ENCODE data around the gene EVPL. TPM values are rescaled to one million over a fixed set of nuclear protein-coding genes. Genes with fewer than 3 reads are reported as not detected.
A peak's percentile ranks its signal among the peaks of the same experiment; 100 is the strongest.

Gene EVPL
- total and polyA plus RNA-seq, 3 experiments from 2014 or later, result 0.07 to 0.11 TPM; not detected in 1

GRCh38 chr17:75959051-75959838 lies 67.9 kb downstream of the EVPL start:
- Histone ChIP-seq H3K36me3 (ENCODE audit: insufficient read depth, low read length) (peaks cover 12% of the 10 kb centered on the region), H3K27ac (ENCODE audit: low read depth, low read length) (no peak overlapping the region), H3K4me3 (ENCODE audit: low read length) (no peak overlapping the region), H3K9me3 (ENCODE audit: low read length) (no peaks in the 10 kb centered on the region), H3K4me1 (ENCODE audit: insufficient read depth, low read length) (no peaks in the 10 kb centered on the region), H3K27me3 (ENCODE audit: insufficient read depth, low read length, poor library complexity, severe bottlenecking) (no peaks in the 10 kb centered on the region)
- peak overlapping the region in 1 of 8 donors; percentile 0 for H3K27ac Mint-ChIP-seq
- ChIA-PET CTCF (interaction anchor here (1.0 kb wide), 1 partner anchor 54 kb away, joined by 3 read pairs; no protein-coding TSS in a partner anchor), POLR2A (no interaction called here)
- H3K36me3 Mint-ChIP-seq, result peaks cover 0 to 41% (median 5%) of the 10 kb centered on the region in 3 donors
- H3K4me1 Mint-ChIP-seq, result peaks cover 2 to 25% (median 18%) of the 10 kb centered on the region in 3 donors
- no peak for DNase-seq
- no peak overlapping the region for H3K4me3 Mint-ChIP-seq
- H3K9me3 Mint-ChIP-seq, result no peaks in the 10 kb centered on the region
- no peaks in the 10 kb centered on the region for H3K27me3 Mint-ChIP-seq

Other genes starting within 250 kb of the EVPL start
- 10 to 100 TPM; 24.4 to 29.3 TPM for gene UNK, start 242.5 kb downstream of the EVPL start, total RNA-seq
- gene UNK, start 242.5 kb downstream of the EVPL start, polyA plus RNA-seq, result 32.8 TPM
- 100 to 1,000 TPM; 143 to 154 TPM for gene UNC13D, start 182.9 kb downstream of the EVPL start, total RNA-seq
- gene UNC13D, start 182.9 kb downstream of the EVPL start, polyA plus RNA-seq, result 90.3 TPM
- 10 to 100 TPM; 47.5 to 53.2 TPM for gene WBP2, start 172.0 kb downstream of the EVPL start, total RNA-seq
- 129 TPM for gene WBP2, start 172.0 kb downstream of the EVPL start, polyA plus RNA-seq
- 10 to 100 TPM; 12.6 to 14.1 TPM for gene TRIM47, start 148.7 kb downstream of the EVPL start, total RNA-seq
- gene TRIM47, start 148.7 kb downstream of the EVPL start, polyA plus RNA-seq, result 17.6 TPM
- 10 to 100 TPM; 34.9 to 35.4 TPM for gene TRIM65, start 130.4 kb downstream of the EVPL start, total RNA-seq
- gene TRIM65, start 130.4 kb downstream of the EVPL start, polyA plus RNA-seq, result 28.1 TPM
- gene MRPL38, start 122.4 kb downstream of the EVPL start, total RNA-seq, result 100 to 1,000 TPM; 171 to 180 TPM
- gene MRPL38, start 122.4 kb downstream of the EVPL start, polyA plus RNA-seq, result 73.1 TPM
- gene FBF1, start 86.3 kb downstream of the EVPL start, total RNA-seq, result 10 to 100 TPM; 22.6 to 23.8 TPM
- gene FBF1, start 86.3 kb downstream of the EVPL start, polyA plus RNA-seq, result 5.7 TPM
- 10 to 100 TPM; 35.1 to 36.1 TPM for gene ACOX1, start 48.1 kb downstream of the EVPL start, total RNA-seq
- 15.8 TPM for gene ACOX1, start 48.1 kb downstream of the EVPL start, polyA plus RNA-seq
- 10 to 100 TPM; 15.9 to 17.3 TPM for gene TEN1, start 48.1 kb downstream of the EVPL start, total RNA-seq
- gene TEN1, start 48.1 kb downstream of the EVPL start, polyA plus RNA-seq, result 21.0 TPM
- 1 to 10 TPM; 5.0 to 5.5 TPM for gene CDK3, start 26.5 kb downstream of the EVPL start, total RNA-seq
- not detected for gene CDK3, start 26.5 kb downstream of the EVPL start, polyA plus RNA-seq
- gene SRP68, start 45.2 kb upstream of the EVPL start, total RNA-seq, result 100 to 1,000 TPM; 120 to 123 TPM
- 80.4 TPM for gene SRP68, start 45.2 kb upstream of the EVPL start, polyA plus RNA-seq
- gene GALR2, start 47.5 kb upstream of the EVPL start, total RNA-seq, result 1 to 10 TPM; 2.7 to 3.1 TPM
- not detected for gene GALR2, start 47.5 kb upstream of the EVPL start, polyA plus RNA-seq
- gene ZACN, start 51.9 kb upstream of the EVPL start, total RNA-seq, result 1 to 10 TPM; 2.8 to 3.0 TPM
- gene ZACN, start 51.9 kb upstream of the EVPL start, polyA plus RNA-seq, result 4.1 TPM
- gene EXOC7, start 76.5 kb upstream of the EVPL start, total RNA-seq, result 100 to 1,000 TPM; 105 to 109 TPM
- 69.3 TPM for gene EXOC7, start 76.5 kb upstream of the EVPL start, polyA plus RNA-seq
- under 1 TPM; 0.64 to 0.94 TPM for gene FOXJ1, start 113.9 kb upstream of the EVPL start, total RNA-seq
- gene FOXJ1, start 113.9 kb upstream of the EVPL start, polyA plus RNA-seq, result 0.68 TPM
- 10 to 100 TPM; 13.9 TPM for gene RNF157, start 213.2 kb upstream of the EVPL start, total RNA-seq
- 10.7 TPM for gene RNF157, start 213.2 kb upstream of the EVPL start, polyA plus RNA-seq
- gene UBALD2, start 238.0 kb upstream of the EVPL start, total RNA-seq, result 100 to 1,000 TPM; 125 to 133 TPM
- 8.7 TPM for gene UBALD2, start 238.0 kb upstream of the EVPL start, polyA plus RNA-seq

Data from CD8-positive, alpha-beta memory T cell (primary cell).